A549 (cell line): ENCODE data around the gene INO80. TPM values are rescaled to one million over a fixed set of nuclear protein-coding genes. Genes with fewer than 3 reads are reported as not detected.

Experiments used
- ATAC-seq, 2 experiments: fragments of 200-7000 bp in 1 of 2; fragments of >200 bp in 1 of 2; cut with Nextera tagmentation in 1 of 2; cut with Tn5 transposase in 1 of 2; 3 replicates each; pipeline versions ENCODE4 v1.8.0 to v1.9.1; 2018 to 2020; ENCODE audit warnings: mild to moderate bottlenecking in 1 of 2, moderate library complexity in 1 of 2
- CTCF ChIA-PET: fragments of 300-600 bp; sonication (Branson Sonifier 250); formaldehyde crosslinking; extraction: SDS; loops from one replicate; lab custom pipeline; 2021; ENCODE audit warnings: antibody characterized with exemption, inconsistent platforms; lab: Yijun Ruan, JAX
- POLR2A ChIA-PET: fragments of 350-600 bp; formaldehyde crosslinking; extraction: SDS; loops from one replicate; lab custom pipeline; 2021; ENCODE audit warnings: antibody characterized with exemption, inconsistent platforms; lab: Yijun Ruan, JAX
- DNase-seq, 2 experiments: peaks; one replicate each; pipeline versions ENCODE4 v3.0.0 to v3.0.0-alpha.2; 2011 to 2016; ENCODE audit warnings: low read depth in 1 of 2, low spot score in 1 of 2
- FAIRE-seq: peaks from 2 replicates; lab custom pipeline; 2011; peaks lifted over from hg19 to GRCh38; lab: Jason Lieb, UNC
- H3K27ac ChIP-seq, 2 experiments: fragments of >200 bp; sonication (Bioruptor Twin); formaldehyde crosslinking; 3 replicates each; pipeline ENCODE4 v1.5.1; 2016 to 2017
- H3K4me1 ChIP-seq: fragments of >200 bp; sonication (Bioruptor Twin); formaldehyde crosslinking; 3 replicates; pipeline ENCODE4 v1.6.1; 2016
- H3K4me2 ChIP-seq: fragments of >200 bp; sonication (Bioruptor Twin); formaldehyde crosslinking; 3 replicates; pipeline ENCODE4 v1.6.1; 2016
- H3K4me3 ChIP-seq: fragments of >200 bp; sonication (Bioruptor Twin); formaldehyde crosslinking; 3 replicates; pipeline ENCODE4 v1.5.1; 2016
- H3K9me3 ChIP-seq: fragments of >200 bp; sonication (Bioruptor Twin); formaldehyde crosslinking; 3 replicates; pipeline ENCODE4 v1.6.1; 2016
- CTCF ChIP-seq: fragments of >200 bp; sonication (Bioruptor Twin); formaldehyde crosslinking; IDR thresholded peaks from 3 replicates; pipeline ENCODE4 v1.5.1; 2016
- EHMT2 ChIP-seq: fragments of 200-600 bp; sonication (generic); IDR thresholded peaks from 2 replicates; pipeline ENCODE4 v1.6.1; 2016; ENCODE audit warnings: antibody characterized with exemption, low read depth, mild to moderate bottlenecking, moderate library complexity
- FOXS1 ChIP-seq: fragments of 250-450 bp; sonication (Bioruptor Pico); IDR thresholded peaks from 2 replicates; pipeline ENCODE4 v1.5.0; 2020; ENCODE audit warnings: mild to moderate bottlenecking, moderate library complexity
- GATA3 ChIP-seq: IDR thresholded peaks from 2 replicates; pipeline ENCODE4 v1.6.1; 2012; ENCODE audit warnings: borderline replicate concordance
- HDAC2 ChIP-seq: fragments of 200-600 bp; sonication (generic); IDR thresholded peaks from 2 replicates; pipeline ENCODE4 v1.6.1; 2016
- HES2 ChIP-seq: fragments of >200 bp; sonication (Bioruptor Twin); formaldehyde crosslinking; IDR thresholded peaks from 2 replicates; pipeline ENCODE4 v1.6.1; 2016
- HEYL ChIP-seq: fragments of 250-450 bp; sonication (Bioruptor Pico); IDR thresholded peaks from 2 replicates; pipeline ENCODE4 v1.8.0; 2021; ENCODE audit warnings: mild to moderate bottlenecking, moderate library complexity
- JUNB ChIP-seq: fragments of >200 bp; sonication (Bioruptor Twin); formaldehyde crosslinking; IDR thresholded peaks from 2 replicates; pipeline ENCODE4 v1.6.1; 2016
- MAFK ChIP-seq: fragments of 450-650 bp; IDR thresholded peaks from 2 replicates; pipeline ENCODE4 v1.6.1; 2014; ENCODE audit not compliant: partially characterized antibody
- MAZ ChIP-seq: fragments of 150-350 bp; IDR thresholded peaks from 2 replicates; pipeline ENCODE4 v1.6.1; 2014; ENCODE audit warnings: antibody characterized with exemption, low read depth, low read length, borderline replicate concordance
- NFE2L2 ChIP-seq: fragments of 150-350 bp; conservative IDR thresholded peaks from 2 replicates; pipeline ENCODE4 v1.6.1; 2014; ENCODE audit warnings: low read length
- NR3C1 ChIP-seq: fragments of >200 bp; sonication (Bioruptor Twin); formaldehyde crosslinking; IDR thresholded peaks from 3 replicates; pipeline ENCODE4 v1.6.1; 2017
- POLR2AphosphoS2 ChIP-seq: conservative IDR thresholded peaks from 2 replicates; pipeline ENCODE4 v1.6.1; 2012; ENCODE audit warnings: low read length, improper control_type of control experiment, inconsistent platforms
- RAD21 ChIP-seq, 2 experiments: fragments of >200 bp in 1 of 2; sonication (Bioruptor Twin) in 1 of 2; formaldehyde crosslinking in 1 of 2; IDR thresholded peaks in 1 of 2; conservative IDR thresholded peaks in 1 of 2; 2 replicates in 1 of 2; 3 replicates in 1 of 2; pipeline ENCODE4 v1.6.1; 2012 to 2018; ENCODE audit warnings: inconsistent platforms in 1 of 2
- REST ChIP-seq: fragments of 200-600 bp; sonication (generic); IDR thresholded peaks from 2 replicates; pipeline ENCODE4 v1.6.1; 2016; ENCODE audit warnings: antibody characterized with exemption, mild to moderate bottlenecking, moderate library complexity
- RFX5 ChIP-seq: fragments of 450-650 bp; IDR thresholded peaks from 2 replicates; pipeline ENCODE4 v1.7.1; 2014; ENCODE audit warnings: antibody characterized with exemption, mild to moderate bottlenecking, moderate library complexity
- WGBS: methylation state at CpG from one replicate; pipeline ENCODE4 v1.1.6; 2017; ENCODE audit errors: missing lambda C conversion rate; 5-methylcytosine and 5-hydroxymethylcytosine counted together
- polyA plus RNA-seq, 4 experiments: library from polyadenylated mRNA; depleted of rRNA in 3 of 4; stranded (reverse); fragments of >200 nt; fragmentation: RNase III in 1 of 4; extraction: RNeasy Plus Mini Kit Qiagen cat#74134 plus additional on column Dnase treatment in 1 of 4; gene quantifications; 2 replicates in 3 of 4; 3 replicates in 1 of 4; pipeline ENCODE4 v1.2.3, GENCODE V29; 2011 to 2017
- TF ChIP-seq, protein P1 (sequence below): IDR thresholded peaks from 2 replicates; pipeline ENCODE4 v1.6.1; 2012; ENCODE audit warnings: low read depth, borderline replicate concordance
- TF ChIP-seq, protein P2 (sequence below): fragments of >200 bp; sonication (Bioruptor Twin); formaldehyde crosslinking; IDR thresholded peaks from 3 replicates; pipeline ENCODE4 v1.6.1; 2016

INO80 gene
- polyA plus RNA-seq, 2 of the 4 experiments (the other 2 are of a cell fraction): 6.7 to 10.9 TPM

- Histone ChIP-seq H3K9me3 (no peaks in the 10 kb centered on the region), H3K4me2 (no peak overlapping the region), H3K27ac (no peak overlapping the region), H3K4me3 (no peak overlapping the region)
- ChIA-PET CTCF (interaction anchor here (0.6 to 3.2 kb wide), 9 partner anchors 16 to 851 kb away, joined by 3 to 15 read pairs (median 3); no protein-coding TSS in a partner anchor), POLR2A (no interaction called here)
- FAIRE-seq (no peak), DNase-seq (peak in 1 of 2 experiments; percentile 16)
- WGBS: 85% methylated on average over 1 of the region's 1 CpG
- peak in 1 of 2 experiments; percentile 31; a peak in 1 of 5 replicates for TF ChIP-seq RAD21 (conservative IDR thresholded peaks at IDR 0.05 in 1 of 2, IDR thresholded peaks at IDR 0.05 in 1 of 2)
- TF ChIP-seq POLR2AphosphoS2: no peak
- TF ChIP-seq, all 56 proteins: peak for 1
- H3K4me1 ChIP-seq: peaks cover 7% of the 10 kb centered on the region
- ATAC-seq: no peak
Observed at GRCh38 chr15:41018534-41018933, 97.5 kb downstream of the INO80 start.

DNA sequence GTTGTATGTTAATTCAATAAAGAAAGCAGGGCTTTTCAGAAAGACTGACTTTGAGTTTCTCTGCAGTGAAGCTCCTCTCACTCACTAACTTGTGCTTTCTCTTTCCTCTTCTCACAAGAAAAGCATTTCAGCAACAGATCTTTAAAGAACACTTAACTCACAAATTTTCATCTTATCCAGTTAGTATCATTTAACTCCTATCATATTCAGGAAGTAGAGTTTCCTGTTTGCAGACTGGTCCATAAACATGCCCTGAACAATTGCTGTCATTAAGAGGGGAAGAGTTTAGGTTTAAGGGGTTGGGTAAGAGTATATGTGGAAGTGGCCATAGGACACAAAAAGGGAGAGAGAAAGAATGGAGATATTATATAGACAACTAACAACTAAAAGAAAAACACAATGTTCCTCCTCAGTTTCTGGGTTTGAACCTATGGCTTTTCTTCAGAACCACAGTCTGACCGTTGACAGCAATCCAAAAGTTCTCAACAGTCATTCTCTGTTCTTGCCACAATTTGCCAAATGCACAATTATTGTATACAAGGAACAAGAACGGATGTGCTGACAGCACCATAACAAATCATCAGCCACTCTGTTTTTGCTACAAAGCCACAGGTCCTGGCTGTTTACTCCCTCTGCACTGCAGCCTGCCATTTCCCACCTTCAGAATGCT is 98.9 kb downstream of the INO80 start:
- no peak overlapping the region for H3K27ac ChIP-seq
- no peak overlapping the region for H3K4me3 ChIP-seq
- no peak for TF ChIP-seq MAZ
- TF ChIP-seq, all 56 proteins: peak for 0
- ChIA-PET CTCF (interaction anchor here (0.9 to 3.2 kb wide), 7 partner anchors 34 to 113 kb away, joined by 3 to 15 read pairs (median 5); no protein-coding TSS in a partner anchor), POLR2A (no interaction called here)
- Histone ChIP-seq H3K4me2 (no peak overlapping the region), H3K4me1 (peaks cover 11% of the 10 kb centered on the region), H3K9me3 (no peaks in the 10 kb centered on the region)
- 70% methylated on average over 2 of the region's 2 CpGs for WGBS
- DNase-seq: no peak
- FAIRE-seq: no peak
- ATAC-seq: no peak

- TF ChIP-seq, protein P1, sequence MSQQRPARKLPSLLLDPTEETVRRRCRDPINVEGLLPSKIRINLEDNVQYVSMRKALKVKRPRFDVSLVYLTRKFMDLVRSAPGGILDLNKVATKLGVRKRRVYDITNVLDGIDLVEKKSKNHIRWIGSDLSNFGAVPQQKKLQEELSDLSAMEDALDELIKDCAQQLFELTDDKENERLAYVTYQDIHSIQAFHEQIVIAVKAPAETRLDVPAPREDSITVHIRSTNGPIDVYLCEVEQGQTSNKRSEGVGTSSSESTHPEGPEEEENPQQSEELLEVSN: no peak
- no peak for TF ChIP-seq MAFK
- no peak for TF ChIP-seq RFX5
- TF ChIP-seq HDAC2: no peak
- TF ChIP-seq JUNB: no peak
- no peak for TF ChIP-seq HEYL (CRISPR knock-in tag)
- TF ChIP-seq FOXS1: no peak
- TF ChIP-seq HES2: no peak
- no peak for TF ChIP-seq CTCF
- Histone ChIP-seq H3K9me3 (no peaks in the 10 kb centered on the region), H3K4me2 (no peak overlapping the region), H3K27ac (no peak overlapping the region), H3K4me1 (peaks cover 25% of the 10 kb centered on the region), H3K4me3 (no peak overlapping the region)
- ATAC-seq: no peak
- no peak for DNase-seq
- CTCF ChIA-PET: interaction anchor here (0.6 to 2.4 kb wide), 3 partner anchors 9 to 80 kb away, joined by 3 to 13 read pairs (median 6); no protein-coding TSS in a partner anchor
- WGBS: 86% methylated on average over 3 of the region's 3 CpGs
- POLR2A ChIA-PET: no interaction called here
- FAIRE-seq: no peak
Observed at GRCh38 chr15:41013691-41014414, 102.2 kb downstream of the INO80 start.

GRCh38 chr15:41011055-41011815 is 104.8 kb downstream of the INO80 start:
- ATAC-seq (no peak), FAIRE-seq (no peak), DNase-seq (no peak)
- Histone ChIP-seq H3K4me3 (no peak overlapping the region), H3K9me3 (no peaks in the 10 kb centered on the region), H3K27ac (no peak overlapping the region), H3K4me2 (no peak overlapping the region), H3K4me1 (peaks cover 25% of the 10 kb centered on the region)
- CTCF ChIA-PET: interaction anchor here (1.1 to 1.8 kb wide), 5 partner anchors 11 to 173 kb away, joined by 3 to 9 read pairs (median 3); no protein-coding TSS in a partner anchor
- 90% methylated on average over 2 of the region's 2 CpGs for WGBS
- POLR2A ChIA-PET: no interaction called here
- no peak for TF ChIP-seq NFE2L2
- TF ChIP-seq, protein P2, sequence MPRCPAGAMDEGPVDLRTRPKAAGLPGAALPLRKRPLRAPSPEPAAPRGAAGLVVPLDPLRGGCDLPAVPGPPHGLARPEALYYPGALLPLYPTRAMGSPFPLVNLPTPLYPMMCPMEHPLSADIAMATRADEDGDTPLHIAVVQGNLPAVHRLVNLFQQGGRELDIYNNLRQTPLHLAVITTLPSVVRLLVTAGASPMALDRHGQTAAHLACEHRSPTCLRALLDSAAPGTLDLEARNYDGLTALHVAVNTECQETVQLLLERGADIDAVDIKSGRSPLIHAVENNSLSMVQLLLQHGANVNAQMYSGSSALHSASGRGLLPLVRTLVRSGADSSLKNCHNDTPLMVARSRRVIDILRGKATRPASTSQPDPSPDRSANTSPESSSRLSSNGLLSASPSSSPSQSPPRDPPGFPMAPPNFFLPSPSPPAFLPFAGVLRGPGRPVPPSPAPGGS: no peak
- no peak for TF ChIP-seq MAZ
- no peak for TF ChIP-seq NR3C1
- TF ChIP-seq EHMT2: no peak
- TF ChIP-seq REST: no peak
- TF ChIP-seq GATA3: no peak
